Fibroblast of mammary gland (primary cell): ENCODE measurements around the gene TEAD1.

Experiments
- DNase-seq: peaks from one replicate; pipeline ENCODE4 v3.0.0-alpha.2; 2010; ENCODE audit warnings: low read depth
- H3K4me3 ChIP-seq: 2 replicates; pipeline ENCODE4 v1.5.1; 2011; ENCODE audit warnings: low read depth, mild to moderate bottlenecking, low read length, moderate library complexity; ENCODE audit not compliant: control insufficient read depth
- CTCF ChIP-seq: conservative IDR thresholded peaks from 2 replicates; pipeline ENCODE4 v1.5.1; 2011; ENCODE audit warnings: low read depth, low read length, inconsistent platforms; ENCODE audit not compliant: control insufficient read depth, insufficient read depth

TEAD1 gene

GRCh38 chr11:12721816-12722604, 47.8 kb downstream of the TEAD1 start:
- TF ChIP-seq CTCF, result no peak
- H3K4me3 ChIP-seq, result no peak overlapping the region
- DNase-seq, result no peak

GRCh38 chr11:12723421-12724300, 49.4 kb downstream of the TEAD1 start:
- peak; percentile 32 for DNase-seq
- H3K4me3 ChIP-seq, result no peak overlapping the region
- no peak for TF ChIP-seq CTCF

- no peak for TF ChIP-seq CTCF
- DNase-seq, result peak; percentile 95
- H3K4me3 ChIP-seq, result no peak overlapping the region
Observed at GRCh38 chr11:12724301-12725054, 50.3 kb downstream of the TEAD1 start.

GRCh38 chr11:12725055-12725862, 51.0 kb downstream of the TEAD1 start:
- H3K4me3 ChIP-seq, result no peak overlapping the region
- TF ChIP-seq CTCF, result no peak
- no peak for DNase-seq

- H3K4me3 ChIP-seq, result no peak overlapping the region
- TF ChIP-seq CTCF, result no peak
- peak; percentile 59 for DNase-seq
Observed at GRCh38 chr11:12725863-12726682, 51.9 kb downstream of the TEAD1 start.
